ENCODE measurements around the gene U2AF2.

U2AF2 gene

GRCh38 chr19:55641426-55642152 is 13.2 kb upstream of the U2AF2 start:
- no peak for TF ChIP-seq JUND (IDR thresholded peaks at IDR 0.05; ENCODE audit: low read depth)
- in situ Hi-C loops (cut with HindIII; ENCODE audit: low pct_unique_long_range_greater_than_20kb, low sequenced_read_pairs), result no loop called here

GRCh38 chr19:55642153-55643002 is 12.5 kb upstream of the U2AF2 start:
- no peak for TF ChIP-seq JUND (IDR thresholded peaks at IDR 0.05; ENCODE audit: low read depth)
- DNase-seq (ENCODE audit: low read depth in 1 of 2, low spot score in 1 of 2), result peak in 1 of 2 experiments; percentile 30
- in situ Hi-C loops (cut with HindIII; ENCODE audit: low pct_unique_long_range_greater_than_20kb, low sequenced_read_pairs), result no loop called here

More at GRCh38 chr19:55641426-55642152, 13.2 kb upstream of the U2AF2 start:
- no peak for DNase-seq (ENCODE audit: low read depth in 1 of 2, low spot score in 1 of 2)

- in situ Hi-C loops (cut with HindIII; ENCODE audit: low pct_unique_long_range_greater_than_20kb, low sequenced_read_pairs), result no loop called here
- peak; percentile 78 to 79 for DNase-seq (ENCODE audit: low read depth in 1 of 2, low spot score in 1 of 2)
Measured at GRCh38 chr19:55643003-55643886, 11.6 kb upstream of the U2AF2 start, which contains the start of gene ZNF581. TSS of gene ZNF581 (plus strand) at chr19:55643649. CDS start at chr19:55644572, 923 bp downstream.

GRCh38 chr19:55643887-55644176 is 11.0 kb upstream of the U2AF2 start:
- DNase-seq (ENCODE audit: low read depth in 1 of 2, low spot score in 1 of 2), result no peak
- no peak for TF ChIP-seq JUND (IDR thresholded peaks at IDR 0.05; ENCODE audit: low read depth)
- in situ Hi-C loops (cut with HindIII; ENCODE audit: low pct_unique_long_range_greater_than_20kb, low sequenced_read_pairs), result no loop called here

More at GRCh38 chr19:55643003-55643886, 11.6 kb upstream of the U2AF2 start, which contains the start of gene ZNF581:
- TF ChIP-seq JUND (IDR thresholded peaks at IDR 0.05; ENCODE audit: low read depth), result no peak

- no peak for TF ChIP-seq JUND (IDR thresholded peaks at IDR 0.05; ENCODE audit: low read depth)
- DNase-seq (ENCODE audit: low read depth in 1 of 2, low spot score in 1 of 2), result no peak
- in situ Hi-C loops (cut with HindIII; ENCODE audit: low pct_unique_long_range_greater_than_20kb, low sequenced_read_pairs), result no loop called here
Measured at GRCh38 chr19:55644191-55644833, 10.5 kb upstream of the U2AF2 start.

GRCh38 chr19:55644842-55645511 is 9.9 kb upstream of the U2AF2 start:
- in situ Hi-C loops (cut with HindIII; ENCODE audit: low pct_unique_long_range_greater_than_20kb, low sequenced_read_pairs), result no loop called here
- DNase-seq (ENCODE audit: low read depth in 1 of 2, low spot score in 1 of 2), result no peak
- no peak for TF ChIP-seq JUND (IDR thresholded peaks at IDR 0.05; ENCODE audit: low read depth)

- in situ Hi-C loops (cut with HindIII; ENCODE audit: low pct_unique_long_range_greater_than_20kb, low sequenced_read_pairs), result no loop called here
- no peak for DNase-seq (ENCODE audit: low read depth in 1 of 2, low spot score in 1 of 2)
- no peak for TF ChIP-seq JUND (IDR thresholded peaks at IDR 0.05; ENCODE audit: low read depth)
Measured at GRCh38 chr19:55645512-55645881, 9.3 kb upstream of the U2AF2 start.

- in situ Hi-C loops (cut with HindIII; ENCODE audit: low pct_unique_long_range_greater_than_20kb, low sequenced_read_pairs), result no loop called here
- no peak for TF ChIP-seq JUND (IDR thresholded peaks at IDR 0.05; ENCODE audit: low read depth)
- no peak for DNase-seq (ENCODE audit: low read depth in 1 of 2, low spot score in 1 of 2)
Measured at GRCh38 chr19:55646889-55647731, 7.7 kb upstream of the U2AF2 start.

GRCh38 chr19:55647732-55648584 is 6.9 kb upstream of the U2AF2 start, which contains the start of gene CCDC106:
TSS of gene CCDC106 (plus strand) at chr19:55648212. CDS start at chr19:55649047, 835 bp downstream.
- TF ChIP-seq JUND (IDR thresholded peaks at IDR 0.05; ENCODE audit: low read depth), result no peak
- peak; percentile 38 to 70 for DNase-seq (ENCODE audit: low read depth in 1 of 2, low spot score in 1 of 2)
- in situ Hi-C loops (cut with HindIII; ENCODE audit: low pct_unique_long_range_greater_than_20kb, low sequenced_read_pairs), result no loop called here

Data from T47D (cell line).